Transverse colon (tissue), 4 donors: ENCODE data around the gene HMX1. TPM values are rescaled to one million over a fixed set of nuclear protein-coding genes. Genes with fewer than 3 reads are reported as not detected.

Experiments
- DNase-seq: peaks from one replicate; pipeline ENCODE4 v3.0.0-alpha.2; 2019
- H3K27ac ChIP-seq, 4 donors: fragments of 200-600 bp; sonication (generic); 2 replicates each; pipeline ENCODE4 v1.5.1; 2016 to 2018; ENCODE audit warnings: inconsistent platforms in 4 of 4
- H3K27me3 ChIP-seq: fragments of 200-600 bp; sonication (generic); 2 replicates; pipeline ENCODE4 v1.5.1; 2017; ENCODE audit warnings: inconsistent platforms
- H3K36me3 ChIP-seq, 4 donors: fragments of 200-600 bp; sonication (generic); 2 replicates each; pipeline ENCODE4 v1.5.1; 2017 to 2019; ENCODE audit warnings: inconsistent platforms in 4 of 4
- H3K4me1 ChIP-seq, 4 donors: fragments of 200-600 bp; sonication (generic); 2 replicates each; pipeline ENCODE4 v1.5.1; 2017 to 2020; ENCODE audit warnings: inconsistent platforms in 4 of 4
- H3K4me3 ChIP-seq, 4 donors: fragments of 200-600 bp; sonication (generic); 1 replicate in 1 of 4; 2 replicates in 3 of 4; pipeline versions ENCODE4 v1.5.1 to v1.6.1; 2017 to 2019; ENCODE audit warnings: inconsistent platforms in 4 of 4
- H3K9me3 ChIP-seq, 2 donors: fragments of 200-600 bp; sonication (generic); 2 replicates each; pipeline ENCODE4 v1.5.1; 2017 to 2019; ENCODE audit warnings: inconsistent platforms in 2 of 2
- CTCF ChIP-seq, 5 experiments: fragments of 200-600 bp in 3 of 5; fragments of 450-650 bp in 2 of 5; sonication (generic) in 3 of 5; IDR thresholded peaks; 1 replicate in 2 of 5; 2 replicates in 3 of 5; pipeline ENCODE4 v1.5.1; 2016 to 2017; ENCODE audit warnings: antibody characterized with exemption in 5 of 5, inconsistent platforms in 3 of 5, mild to moderate bottlenecking in 2 of 5, moderate library complexity in 1 of 5
- EP300 ChIP-seq: sonication (generic); formaldehyde crosslinking; IDR thresholded peaks from one replicate; pipeline ENCODE4 v1.6.1; 2017; ENCODE audit warnings: antibody characterized with exemption, low read depth
- POLR2A ChIP-seq: fragments of 450-650 bp; IDR thresholded peaks from one replicate; pipeline ENCODE4 v1.6.1; 2016; ENCODE audit warnings: antibody characterized with exemption, mild to moderate bottlenecking, moderate library complexity
- POLR2AphosphoS5 ChIP-seq, 3 donors: sonication (generic); formaldehyde crosslinking; IDR thresholded peaks; one replicate each; pipeline ENCODE4 v1.6.1; 2016; ENCODE audit warnings: antibody characterized with exemption in 3 of 3
- WGBS, 2 donors: methylation state at CpG; one replicate each; pipeline ENCODE4 v1.1.5; 2018; ENCODE audit warnings: low coverage in 1 of 2; 5-methylcytosine and 5-hydroxymethylcytosine counted together
- in situ Hi-C, 4 donors: fragments of 200-750 bp; cut with MboI; loops; one replicate each; pipeline versions ENCODE4 v1.15.0 to v1.15.1; 2017; ENCODE audit warnings: low sequenced_read_pairs in 3 of 4, low pct_ligation_motif_present in 1 of 4, low pct_unique_long_range_greater_than_20kb in 1 of 4
- intact Hi-C: fragments of 100-400 bp; cut with DNase I; formaldehyde crosslinking; loops from one replicate; pipeline ENCODE4 v1.15.1; 2023; ENCODE audit warnings: low total_unique reads
- total RNA-seq, 4 donors: library from RNA; depleted of rRNA; stranded (reverse); fragments of >200 nt; gene quantifications; one replicate each; pipeline ENCODE4 v1.1.0, GENCODE V29; 2016

The HMX1 gene
- total RNA-seq, 4 donors from 2014 or later = not detected

- no peaks in the 10 kb centered on the region for H3K4me1 ChIP-seq
- in situ Hi-C loops (no loop called here), intact Hi-C loops (no loop called here)
- peaks cover 70% of the 10 kb centered on the region for H3K27me3 ChIP-seq
- no peak overlapping the region for H3K4me3 ChIP-seq
- H3K9me3 ChIP-seq = no peaks in the 10 kb centered on the region
- no peak for DNase-seq
- H3K27ac ChIP-seq = no peak overlapping the region
- no peaks in the 10 kb centered on the region for H3K36me3 ChIP-seq
- TF ChIP-seq CTCF (IDR thresholded peaks at IDR 0.05) (no peak), EP300 (no peak), POLR2AphosphoS5 (IDR thresholded peaks at IDR 0.05) (no peak), POLR2A (no peak)
- WGBS, 2 donors = 20 to 27% methylated on average over 1 to 11 of the region's 11 CpGs
Observed at GRCh38 chr4:8878421-8878820, 6.8 kb upstream of the HMX1 start.

- intact Hi-C loops (no loop called here), in situ Hi-C loops (no loop called here)
- Histone ChIP-seq H3K4me3 (no peak overlapping the region), H3K9me3 (no peaks in the 10 kb centered on the region), H3K27me3 (peaks cover 77% of the 10 kb centered on the region), H3K27ac (no peak overlapping the region), H3K36me3 (no peaks in the 10 kb centered on the region), H3K4me1 (no peaks in the 10 kb centered on the region)
- 15% methylated on average over 11 of the region's 12 CpGs; no CpG with 5 or more reads in 1 of the 2 donors for WGBS, 2 donors
- TF ChIP-seq POLR2A (no peak), POLR2AphosphoS5 (IDR thresholded peaks at IDR 0.05) (no peak), EP300 (no peak), CTCF (IDR thresholded peaks at IDR 0.05) (no peak)
- DNase-seq = no peak
Observed at GRCh38 chr4:8877780-8878040, 6.1 kb upstream of the HMX1 start.

GRCh38 chr4:8876982-8877779 is 5.5 kb upstream of the HMX1 start:
- no peak for DNase-seq
- intact Hi-C loops = no loop called here
- H3K9me3 ChIP-seq = no peaks in the 10 kb centered on the region
- TF ChIP-seq POLR2AphosphoS5 (IDR thresholded peaks at IDR 0.05) (no peak), CTCF (IDR thresholded peaks at IDR 0.05) (no peak), POLR2A (no peak), EP300 (no peak)
- H3K36me3 ChIP-seq = no peaks in the 10 kb centered on the region
- in situ Hi-C loops = no loop called here
- H3K27ac ChIP-seq = no peak overlapping the region
- H3K4me3 ChIP-seq = no peak overlapping the region
- 4 to 15% methylated on average over 3 to 11 of the region's 11 CpGs for WGBS, 2 donors
- H3K27me3 ChIP-seq = peaks cover 82% of the 10 kb centered on the region
- peaks cover 0 to 3% (median under 1%) of the 10 kb centered on the region in 4 donors for H3K4me1 ChIP-seq

- DNase-seq = no peak
- H3K4me3 ChIP-seq = no peak overlapping the region
- intact Hi-C loops = no loop called here
- peaks cover 96% of the 10 kb centered on the region for H3K27me3 ChIP-seq
- H3K4me1 ChIP-seq = peaks cover 0 to 5% (median 1%) of the 10 kb centered on the region in 4 donors
- no peaks in the 10 kb centered on the region for H3K36me3 ChIP-seq
- 28 to 36% methylated on average over 6 to 19 of the region's 19 CpGs for WGBS, 2 donors
- no peaks in the 10 kb centered on the region for H3K9me3 ChIP-seq
- no peak for TF ChIP-seq POLR2A
- TF ChIP-seq POLR2AphosphoS5 (IDR thresholded peaks at IDR 0.05) = no peak
- no peak for TF ChIP-seq CTCF (IDR thresholded peaks at IDR 0.05)
- no peak for TF ChIP-seq EP300
- in situ Hi-C loops = no loop called here
- H3K27ac ChIP-seq = no peak overlapping the region
Observed at GRCh38 chr4:8874896-8875680, 3.4 kb upstream of the HMX1 start.
